Lower lobe of right lung (tissue), 2 donors: Measurements from ENCODE around the gene LTBP3. TPM values are rescaled to one million over a fixed set of nuclear protein-coding genes. Genes with fewer than 3 reads are reported as not detected.

Source experiments
- ATAC-seq, 2 donors: fragments of 200-7000 bp; cut with Tn5 transposase; one replicate each; pipeline ENCODE4 v1.9.1; 2020 to 2022; ENCODE audit warnings: mild to moderate bottlenecking in 2 of 2, moderate library complexity in 2 of 2
- DNase-seq: peaks from one replicate; pipeline ENCODE4 v3.0.0-alpha.2; 2020
- H3K27ac ChIP-seq: fragments of 200-600 bp; one replicate; pipeline ENCODE4 v1.8.0; 2022
- H3K27me3 ChIP-seq: fragments of 200-600 bp; one replicate; pipeline ENCODE4 v1.8.0; 2022; ENCODE audit warnings: low read depth
- H3K36me3 ChIP-seq: fragments of 200-600 bp; one replicate; pipeline ENCODE4 v1.8.0; 2022; ENCODE audit warnings: mild to moderate bottlenecking
- H3K4me1 ChIP-seq: fragments of 200-600 bp; one replicate; pipeline ENCODE4 v1.8.0; 2022
- H3K4me3 ChIP-seq: fragments of 200-600 bp; one replicate; pipeline ENCODE4 v1.8.0; 2022; ENCODE audit warnings: mild to moderate bottlenecking
- H3K9me3 ChIP-seq: fragments of 200-600 bp; one replicate; pipeline ENCODE4 v1.8.0; 2022
- intact Hi-C: fragments of 100-400 bp; cut with DNase I; formaldehyde crosslinking; loops from one replicate; pipeline ENCODE4 v1.11.0; 2022
- total RNA-seq: library from RNA; stranded (reverse); fragmentation: NEBNext Ultra II Directional; extraction: Animal tissue kit (Norgen Biotek cat#: 25700); gene quantifications from one replicate; pipeline ENCODE4 v1.2.1, GENCODE V29; 2021
- TF ChIP-seq, protein P1 (sequence below): fragments of 200-600 bp; IDR thresholded peaks from one replicate; pipeline ENCODE4 v1.8.0; 2022; ENCODE audit warnings: antibody characterized with exemption, mild to moderate bottlenecking
- donor health status: DM: no; HTN: yes; CAD: no; lungs with severe emphysema.

Gene LTBP3
- total RNA-seq, 1 donor from 2014 or later = 98.7 TPM

- Histone ChIP-seq H3K9me3 (no peaks in the 10 kb centered on the region), H3K4me3 (no peak overlapping the region), H3K27me3 (no peaks in the 10 kb centered on the region), H3K4me1 (peaks cover 15% of the 10 kb centered on the region), H3K27ac (no peak overlapping the region), H3K36me3 (peaks cover 82% of the 10 kb centered on the region)
- ATAC-seq (no peak), DNase-seq (no peak)
- intact Hi-C loops = no loop called here
- TF ChIP-seq, protein P1, sequence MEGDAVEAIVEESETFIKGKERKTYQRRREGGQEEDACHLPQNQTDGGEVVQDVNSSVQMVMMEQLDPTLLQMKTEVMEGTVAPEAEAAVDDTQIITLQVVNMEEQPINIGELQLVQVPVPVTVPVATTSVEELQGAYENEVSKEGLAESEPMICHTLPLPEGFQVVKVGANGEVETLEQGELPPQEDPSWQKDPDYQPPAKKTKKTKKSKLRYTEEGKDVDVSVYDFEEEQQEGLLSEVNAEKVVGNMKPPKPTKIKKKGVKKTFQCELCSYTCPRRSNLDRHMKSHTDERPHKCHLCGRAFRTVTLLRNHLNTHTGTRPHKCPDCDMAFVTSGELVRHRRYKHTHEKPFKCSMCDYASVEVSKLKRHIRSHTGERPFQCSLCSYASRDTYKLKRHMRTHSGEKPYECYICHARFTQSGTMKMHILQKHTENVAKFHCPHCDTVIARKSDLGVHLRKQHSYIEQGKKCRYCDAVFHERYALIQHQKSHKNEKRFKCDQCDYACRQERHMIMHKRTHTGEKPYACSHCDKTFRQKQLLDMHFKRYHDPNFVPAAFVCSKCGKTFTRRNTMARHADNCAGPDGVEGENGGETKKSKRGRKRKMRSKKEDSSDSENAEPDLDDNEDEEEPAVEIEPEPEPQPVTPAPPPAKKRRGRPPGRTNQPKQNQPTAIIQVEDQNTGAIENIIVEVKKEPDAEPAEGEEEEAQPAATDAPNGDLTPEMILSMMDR = no peak
Measured at GRCh38 chr11:65529475-65530156, 28.5 kb downstream of the LTBP3 start.

DNA sequence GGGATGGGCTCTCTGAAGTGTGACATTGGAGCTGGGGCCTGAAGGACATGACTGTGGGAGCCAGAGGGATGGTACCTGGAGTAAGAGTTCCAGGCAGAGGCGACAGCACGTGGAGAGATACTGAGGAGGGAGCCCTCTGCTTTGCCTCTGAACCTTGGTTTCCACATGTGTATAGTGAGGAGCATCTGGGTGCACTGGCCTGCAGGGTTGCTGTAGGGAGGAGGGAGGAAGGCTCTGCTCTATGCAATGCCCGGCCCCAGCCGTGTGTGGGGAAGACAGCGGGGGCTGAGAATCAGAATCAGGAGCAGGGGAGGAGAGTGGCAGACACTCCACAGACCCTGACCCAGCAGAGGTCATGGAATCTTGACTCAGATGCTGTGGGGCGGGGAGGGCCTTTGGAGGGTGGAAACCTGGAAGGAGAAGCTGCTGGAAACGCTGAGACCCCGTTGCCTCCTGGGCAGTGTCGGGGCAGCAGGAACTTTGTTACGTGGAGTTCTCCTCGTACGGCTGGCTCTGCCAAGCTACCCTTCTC is 29.3 kb downstream of the LTBP3 start:
- TF ChIP-seq, protein P1 = no peak
- DNase-seq (no peak), ATAC-seq (no peak)
- Histone ChIP-seq H3K9me3 (no peaks in the 10 kb centered on the region), H3K4me3 (no peak overlapping the region), H3K27me3 (no peaks in the 10 kb centered on the region), H3K4me1 (peaks cover 22% of the 10 kb centered on the region), H3K27ac (no peak overlapping the region), H3K36me3 (peaks cover 75% of the 10 kb centered on the region)
- intact Hi-C loops = no loop called here

- TF ChIP-seq, protein P1 = no peak
- intact Hi-C loops = no loop called here
Measured at GRCh38 chr11:65526744-65527143, 31.4 kb downstream of the LTBP3 start.

GRCh38 chr11:65525546-65526480 is 32.3 kb downstream of the LTBP3 start:
- no peaks in the 10 kb centered on the region for H3K9me3 ChIP-seq
- H3K4me1 ChIP-seq = peaks cover 42% of the 10 kb centered on the region
- DNase-seq (peak; percentile 28), ATAC-seq (no peak)
- H3K27me3 ChIP-seq = no peaks in the 10 kb centered on the region
- TF ChIP-seq, protein P1 = no peak
- intact Hi-C loops = no loop called here
- H3K27ac ChIP-seq = peak overlapping the region; percentile 95
- H3K4me3 ChIP-seq = peak overlapping the region; percentile 99
- peaks cover 45% of the 10 kb centered on the region for H3K36me3 ChIP-seq

More at GRCh38 chr11:65526744-65527143, 31.4 kb downstream of the LTBP3 start:
- no peak for DNase-seq
- H3K36me3 ChIP-seq = peaks cover 54% of the 10 kb centered on the region
- H3K4me3 ChIP-seq = no peak overlapping the region
- H3K27ac ChIP-seq = no peak overlapping the region
- H3K27me3 ChIP-seq = no peaks in the 10 kb centered on the region
- no peaks in the 10 kb centered on the region for H3K9me3 ChIP-seq
- ATAC-seq = no peak
- peaks cover 42% of the 10 kb centered on the region for H3K4me1 ChIP-seq

- peak within 1 kb of the TSS; percentile 95 for H3K27ac ChIP-seq
- peaks cover 42% of the 10 kb centered on the region for H3K4me1 ChIP-seq
- H3K36me3 ChIP-seq = peaks cover 36% of the 10 kb centered on the region
- ATAC-seq (peak; percentile 95 to 97), DNase-seq (peak; percentile 85)
- H3K4me3 ChIP-seq = peak within 1 kb of the TSS; percentile 99
- intact Hi-C loops = no loop called here
- no peaks in the 10 kb centered on the region for H3K27me3 ChIP-seq
- no peaks in the 10 kb centered on the region for H3K9me3 ChIP-seq
- TF ChIP-seq, protein P1 = no peak
Measured at GRCh38 chr11:65524741-65525545, 33.2 kb downstream of the LTBP3 start, which contains the start of gene SCYL1. Gene SCYL1, plus strand, starts transcription at chr11:65525083. Its CDS starts 71 bp downstream, at chr11:65525154.
